IMR-90 (cell line): Measurements from ENCODE around the gene SLC4A4.

Experiments used
- BHLHE40 ChIP-seq: fragments of 150-350 bp; IDR thresholded peaks from 2 replicates; pipeline ENCODE4 v1.6.1; 2016; ENCODE audit warnings: mild to moderate bottlenecking, low read depth, low read length
- CEBPB ChIP-seq: IDR thresholded peaks from 2 replicates; pipeline ENCODE4 v1.6.1; 2012; ENCODE audit warnings: low read depth, low read length, improper control_type of control experiment
- FOS ChIP-seq: fragments of 150-350 bp; IDR thresholded peaks from 2 replicates; pipeline ENCODE4 v1.6.1; 2016; ENCODE audit warnings: low read depth, low read length
- MAFK ChIP-seq: IDR thresholded peaks from 2 replicates; pipeline ENCODE4 v1.6.1; 2012; ENCODE audit warnings: low read depth, low read length, improper control_type of control experiment
- MXI1 ChIP-seq: IDR thresholded peaks from 2 replicates; pipeline ENCODE4 v1.6.1; 2012; ENCODE audit warnings: low read depth, mild to moderate bottlenecking, low read length, moderate library complexity, borderline replicate concordance
- NFE2L2 ChIP-seq: fragments of 150-350 bp; IDR thresholded peaks from 2 replicates; pipeline ENCODE4 v1.6.1; 2016; ENCODE audit warnings: low read depth, mild to moderate bottlenecking, low read length
- POLR2A ChIP-seq: IDR thresholded peaks from 2 replicates; pipeline ENCODE4 v1.6.1; 2012; ENCODE audit warnings: mild to moderate bottlenecking, low read depth, low read length
- RAD21 ChIP-seq: IDR thresholded peaks from 2 replicates; pipeline ENCODE4 v1.6.1; 2012; ENCODE audit warnings: low read length, improper control_type of control experiment
- RCOR1 ChIP-seq: IDR thresholded peaks from 2 replicates; pipeline ENCODE4 v1.6.1; 2012; ENCODE audit warnings: mild to moderate bottlenecking, low read length, improper control_type of control experiment; ENCODE audit not compliant: insufficient replicate concordance
- RFX5 ChIP-seq: IDR thresholded peaks from 2 replicates; pipeline ENCODE4 v1.8.0; 2012; ENCODE audit warnings: low read depth, mild to moderate bottlenecking, low read length, moderate library complexity
- SMC3 ChIP-seq: fragments of 150-350 bp; IDR thresholded peaks from 2 replicates; pipeline ENCODE4 v1.6.1; 2016; ENCODE audit warnings: low read depth, mild to moderate bottlenecking, antibody characterized with exemption, low read length, moderate library complexity
- TF ChIP-seq, protein P1 (sequence below): conservative IDR thresholded peaks from 2 replicates; pipeline ENCODE4 v1.5.1; 2012; ENCODE audit warnings: mild to moderate bottlenecking, low read depth, low read length, improper control_type of control experiment
- TF ChIP-seq, protein P2 (sequence below): fragments of 150-350 bp; IDR thresholded peaks from 2 replicates; pipeline ENCODE4 v1.6.1; 2017; ENCODE audit warnings: mild to moderate bottlenecking, antibody characterized with exemption, low read length, low read depth
- TF ChIP-seq, protein P3 (sequence below): fragments of 150-350 bp; IDR thresholded peaks from 2 replicates; pipeline ENCODE4 v1.6.1; 2016; ENCODE audit warnings: low read depth, mild to moderate bottlenecking, low read length, moderate library complexity, borderline replicate concordance

DNA sequence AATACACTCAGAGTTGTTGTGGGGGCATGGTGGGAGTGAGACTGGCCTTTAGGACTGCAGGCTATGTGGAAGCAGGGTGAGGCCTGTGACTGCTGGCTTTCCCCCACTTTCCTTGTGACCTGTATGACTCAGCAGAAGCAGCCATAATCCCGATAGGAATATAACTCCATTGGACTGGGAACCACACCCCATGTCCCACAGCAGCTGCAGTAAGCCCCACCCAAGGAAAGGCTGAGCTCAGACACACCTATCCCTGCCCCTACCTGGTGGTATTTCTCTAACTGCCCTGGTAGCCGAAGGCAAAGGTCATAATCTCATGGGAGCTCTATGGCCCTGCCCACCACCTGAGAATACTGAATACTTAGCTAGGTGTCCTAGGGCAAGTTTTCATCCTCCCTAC is 275.8 kb downstream of the SLC4A4 start:
- TF ChIP-seq, protein P1, sequence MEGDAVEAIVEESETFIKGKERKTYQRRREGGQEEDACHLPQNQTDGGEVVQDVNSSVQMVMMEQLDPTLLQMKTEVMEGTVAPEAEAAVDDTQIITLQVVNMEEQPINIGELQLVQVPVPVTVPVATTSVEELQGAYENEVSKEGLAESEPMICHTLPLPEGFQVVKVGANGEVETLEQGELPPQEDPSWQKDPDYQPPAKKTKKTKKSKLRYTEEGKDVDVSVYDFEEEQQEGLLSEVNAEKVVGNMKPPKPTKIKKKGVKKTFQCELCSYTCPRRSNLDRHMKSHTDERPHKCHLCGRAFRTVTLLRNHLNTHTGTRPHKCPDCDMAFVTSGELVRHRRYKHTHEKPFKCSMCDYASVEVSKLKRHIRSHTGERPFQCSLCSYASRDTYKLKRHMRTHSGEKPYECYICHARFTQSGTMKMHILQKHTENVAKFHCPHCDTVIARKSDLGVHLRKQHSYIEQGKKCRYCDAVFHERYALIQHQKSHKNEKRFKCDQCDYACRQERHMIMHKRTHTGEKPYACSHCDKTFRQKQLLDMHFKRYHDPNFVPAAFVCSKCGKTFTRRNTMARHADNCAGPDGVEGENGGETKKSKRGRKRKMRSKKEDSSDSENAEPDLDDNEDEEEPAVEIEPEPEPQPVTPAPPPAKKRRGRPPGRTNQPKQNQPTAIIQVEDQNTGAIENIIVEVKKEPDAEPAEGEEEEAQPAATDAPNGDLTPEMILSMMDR, result no peak
- TF ChIP-seq SMC3 (no peak), MAFK (no peak), POLR2A (no peak), MXI1 (no peak), CEBPB (no peak), RCOR1 (no peak), BHLHE40 (no peak), FOS (no peak), NFE2L2 (no peak), RFX5 (no peak), RAD21 (no peak)
- TF ChIP-seq, protein P2, sequence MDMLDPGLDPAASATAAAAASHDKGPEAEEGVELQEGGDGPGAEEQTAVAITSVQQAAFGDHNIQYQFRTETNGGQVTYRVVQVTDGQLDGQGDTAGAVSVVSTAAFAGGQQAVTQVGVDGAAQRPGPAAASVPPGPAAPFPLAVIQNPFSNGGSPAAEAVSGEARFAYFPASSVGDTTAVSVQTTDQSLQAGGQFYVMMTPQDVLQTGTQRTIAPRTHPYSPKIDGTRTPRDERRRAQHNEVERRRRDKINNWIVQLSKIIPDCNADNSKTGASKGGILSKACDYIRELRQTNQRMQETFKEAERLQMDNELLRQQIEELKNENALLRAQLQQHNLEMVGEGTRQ, result no peak
- TF ChIP-seq, protein P3, sequence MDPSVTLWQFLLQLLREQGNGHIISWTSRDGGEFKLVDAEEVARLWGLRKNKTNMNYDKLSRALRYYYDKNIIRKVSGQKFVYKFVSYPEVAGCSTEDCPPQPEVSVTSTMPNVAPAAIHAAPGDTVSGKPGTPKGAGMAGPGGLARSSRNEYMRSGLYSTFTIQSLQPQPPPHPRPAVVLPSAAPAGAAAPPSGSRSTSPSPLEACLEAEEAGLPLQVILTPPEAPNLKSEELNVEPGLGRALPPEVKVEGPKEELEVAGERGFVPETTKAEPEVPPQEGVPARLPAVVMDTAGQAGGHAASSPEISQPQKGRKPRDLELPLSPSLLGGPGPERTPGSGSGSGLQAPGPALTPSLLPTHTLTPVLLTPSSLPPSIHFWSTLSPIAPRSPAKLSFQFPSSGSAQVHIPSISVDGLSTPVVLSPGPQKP, result no peak
